Measurements from ENCODE around the gene SLC10A6.
"Not testable (repeated sequence)": the region's sequence is repeated elsewhere in the genome, so short reads cannot be mapped to it uniquely, and the experiment has no call there.

DNA sequence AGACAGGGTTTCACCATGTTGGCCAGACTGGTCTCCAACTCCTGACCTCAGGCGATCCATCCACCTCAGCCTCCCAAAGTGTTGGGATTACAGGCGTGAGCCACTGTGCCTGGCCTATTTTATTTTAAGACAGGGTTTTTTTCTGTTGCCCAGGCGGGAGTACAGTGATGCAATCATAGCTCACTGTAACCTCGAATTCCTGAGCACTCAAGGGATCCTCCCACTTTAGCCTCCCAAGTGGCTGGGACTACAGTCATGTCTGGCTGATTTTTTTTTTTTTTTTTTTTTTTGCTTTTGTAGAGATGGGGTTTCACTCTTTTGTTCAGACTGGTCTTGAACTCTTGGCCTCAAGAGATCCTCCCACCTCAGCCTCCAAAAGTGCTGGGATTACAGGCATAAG is 26.3 kb upstream of the SLC10A6 start:
- not testable (repeated sequence) for TF ChIP-seq EZH2 (IDR thresholded peaks at IDR 0.05); POLR2AphosphoS5 (IDR thresholded peaks at IDR 0.05; ENCODE audit: borderline replicate concordance, low read depth, low read length)
